ENCODE data around the gene NSUN7.

NSUN7 gene

GRCh38 chr4:40822420-40823166, 72.8 kb downstream of the NSUN7 start:
- no peak for DNase-seq

DNA sequence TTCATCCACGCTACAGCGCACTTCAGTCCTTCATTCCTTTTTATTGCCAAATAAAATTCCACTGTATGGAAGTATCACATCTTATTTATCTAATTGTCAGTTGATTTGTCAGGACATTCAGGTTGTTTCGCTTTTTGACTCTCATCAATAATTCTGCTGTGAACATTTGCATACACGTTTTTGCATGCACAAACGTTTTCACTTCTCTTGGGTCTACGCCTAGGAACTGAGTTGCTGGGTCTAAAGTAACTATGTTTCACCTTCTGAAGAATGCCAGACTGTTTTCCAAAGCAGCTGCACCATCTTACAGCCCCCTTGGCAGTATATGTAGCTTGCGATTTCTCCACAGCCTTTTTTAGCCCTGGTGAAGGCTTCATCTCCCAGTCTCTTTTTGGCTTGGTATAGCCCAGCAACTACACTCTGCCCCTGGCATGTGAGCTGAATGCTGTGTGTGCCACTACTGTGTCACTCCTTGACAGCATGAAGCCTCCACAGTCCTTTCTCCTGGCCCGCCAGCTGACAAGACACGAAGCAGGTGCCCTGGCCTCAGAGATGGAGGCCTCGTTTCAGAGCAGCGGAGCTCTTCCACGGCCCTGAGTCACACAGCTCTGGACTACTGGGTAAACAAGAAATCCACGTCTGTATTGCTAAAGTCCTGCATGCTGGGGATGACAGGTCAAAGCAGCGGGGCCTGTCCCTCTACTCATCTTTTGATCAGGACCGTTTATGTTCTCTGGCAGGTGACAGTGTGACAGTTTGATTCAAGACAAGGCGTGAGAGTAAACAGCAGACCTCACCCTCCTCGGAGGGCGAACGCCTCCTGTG, 75.5 kb downstream of the NSUN7 start:
- no peak for DNase-seq

GRCh38 chr4:40826821-40827220, 77.1 kb downstream of the NSUN7 start:
- no peak for DNase-seq

GRCh38 chr4:40827758-40828157, 78.0 kb downstream of the NSUN7 start:
- DNase-seq = no peak

DNA sequence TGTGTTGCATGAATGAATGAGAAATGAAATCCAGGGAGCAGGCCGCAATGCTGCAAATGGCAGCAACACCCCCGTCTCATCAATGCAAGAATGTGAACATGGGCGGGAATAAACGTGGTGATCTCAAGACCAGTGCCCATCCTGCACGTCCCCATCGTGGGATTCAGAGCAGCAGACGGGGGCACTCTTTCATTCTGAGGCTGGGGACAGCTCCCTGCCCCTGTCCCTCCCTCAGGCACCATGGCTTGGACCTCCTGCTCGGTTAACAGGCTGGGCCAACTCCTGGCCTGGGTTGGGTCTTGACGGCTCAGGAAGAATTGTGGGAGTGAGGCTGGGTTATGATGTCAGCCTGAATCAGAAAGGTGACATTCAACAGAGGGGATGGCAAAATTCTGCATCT, 78.9 kb downstream of the NSUN7 start:
- DNase-seq = no peak

DNA sequence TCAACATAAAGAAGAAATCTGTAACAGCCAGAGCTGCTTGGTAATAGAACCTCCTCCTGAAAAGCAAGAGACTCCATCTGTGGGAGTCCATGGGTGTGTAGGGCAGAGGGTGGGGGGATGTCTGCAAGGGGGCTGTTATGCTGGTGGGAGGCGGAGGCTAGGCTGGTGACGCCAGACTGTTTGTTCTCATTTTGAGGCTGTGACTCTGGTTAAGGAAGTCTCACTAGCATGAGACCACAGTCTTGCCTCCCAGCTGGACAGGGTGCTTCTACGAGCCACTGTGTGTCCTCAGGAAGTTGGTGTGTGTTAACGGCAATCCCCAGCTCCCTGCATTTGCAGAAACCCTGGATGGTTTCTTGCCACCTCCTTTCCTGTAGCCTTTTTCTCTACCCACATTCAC, 79.8 kb downstream of the NSUN7 start:
- DNase-seq = no peak

- DNase-seq = no peak
Observed at GRCh38 chr4:40831146-40831907, 81.6 kb downstream of the NSUN7 start.

- DNase-seq = no peak
Observed at GRCh38 chr4:40832175-40832574, 82.4 kb downstream of the NSUN7 start.

GRCh38 chr4:40833212-40833611, 83.5 kb downstream of the NSUN7 start:
- DNase-seq = no peak

- DNase-seq = no peak
Observed at GRCh38 chr4:40837094-40837870, 87.5 kb downstream of the NSUN7 start.

GRCh38 chr4:40838742-40839141, 89.0 kb downstream of the NSUN7 start:
- no peak for DNase-seq

DNA sequence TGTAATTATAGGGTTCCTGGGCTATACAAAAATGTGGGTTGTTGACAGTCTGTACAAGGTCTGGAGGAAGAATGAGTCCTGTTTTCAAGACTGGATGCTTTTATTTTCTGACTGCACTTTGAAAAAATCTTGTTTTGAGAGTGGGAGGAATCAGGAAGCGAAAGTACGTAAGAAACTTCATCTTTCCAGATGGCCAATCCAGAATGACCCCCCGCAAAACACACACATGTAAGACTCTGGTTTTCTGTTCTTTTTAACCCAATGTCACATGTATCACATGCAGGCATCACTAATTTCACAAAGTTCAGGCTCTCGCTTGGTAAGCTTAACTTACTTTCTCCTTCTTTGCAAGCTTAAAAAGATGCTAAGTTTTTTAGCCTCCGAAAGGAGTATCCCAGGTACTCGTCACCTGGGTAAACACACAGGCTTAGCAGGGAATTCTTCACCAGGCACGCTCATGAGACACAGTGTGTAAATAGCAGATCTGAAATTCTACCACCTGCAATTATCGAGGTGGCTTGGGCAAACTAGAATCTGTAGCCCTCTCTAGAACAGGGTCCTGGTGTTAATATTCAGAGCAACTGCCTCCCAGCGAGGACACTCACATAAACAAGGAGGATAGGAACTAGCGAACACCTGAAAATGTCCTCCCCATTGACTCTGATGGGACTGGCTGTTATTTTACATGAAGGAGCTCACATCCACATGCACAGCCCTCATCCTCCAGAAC, 90.7 kb downstream of the NSUN7 start:
- DNase-seq = no peak

- DNase-seq = peak; percentile 68
Observed at GRCh38 chr4:40840985-40841571, 91.3 kb downstream of the NSUN7 start.

- no peak for DNase-seq
Observed at GRCh38 chr4:40842318-40842717, 92.6 kb downstream of the NSUN7 start.

DNA sequence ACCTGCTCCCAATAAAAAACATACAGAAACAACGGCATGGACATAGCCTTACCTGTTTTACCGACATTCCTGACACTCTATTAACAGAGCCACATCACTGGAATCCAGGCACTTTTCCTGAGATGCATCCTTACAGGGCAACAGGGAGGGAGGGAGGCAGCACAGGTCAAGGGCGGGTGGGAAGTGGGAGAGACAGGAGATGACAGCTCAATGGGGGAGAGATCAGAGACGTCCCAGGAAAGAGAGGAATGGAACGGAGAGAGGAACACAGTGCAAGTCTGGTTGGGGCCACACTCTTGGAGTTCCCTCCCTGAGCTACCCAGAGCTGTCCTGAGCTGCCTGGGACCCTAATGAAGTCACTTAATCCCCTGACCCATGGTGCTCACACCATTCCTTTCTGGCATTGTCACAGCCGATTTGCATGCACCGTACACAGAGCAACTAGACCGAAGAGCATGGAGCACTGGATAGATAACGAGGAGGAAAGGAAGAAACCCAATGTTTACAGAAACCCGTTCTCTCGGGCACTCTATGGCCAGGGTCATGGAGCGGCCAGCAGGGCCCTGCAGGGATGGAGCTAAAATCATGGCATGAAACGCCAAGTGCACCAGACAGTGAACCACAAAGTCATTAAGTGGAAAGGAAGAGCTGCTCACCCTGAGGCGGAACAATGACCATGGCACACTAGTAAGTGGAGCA, 93.1 kb downstream of the NSUN7 start:
- no peak for DNase-seq

- no peak for DNase-seq
Observed at GRCh38 chr4:40843696-40844095, 93.9 kb downstream of the NSUN7 start.

DNA sequence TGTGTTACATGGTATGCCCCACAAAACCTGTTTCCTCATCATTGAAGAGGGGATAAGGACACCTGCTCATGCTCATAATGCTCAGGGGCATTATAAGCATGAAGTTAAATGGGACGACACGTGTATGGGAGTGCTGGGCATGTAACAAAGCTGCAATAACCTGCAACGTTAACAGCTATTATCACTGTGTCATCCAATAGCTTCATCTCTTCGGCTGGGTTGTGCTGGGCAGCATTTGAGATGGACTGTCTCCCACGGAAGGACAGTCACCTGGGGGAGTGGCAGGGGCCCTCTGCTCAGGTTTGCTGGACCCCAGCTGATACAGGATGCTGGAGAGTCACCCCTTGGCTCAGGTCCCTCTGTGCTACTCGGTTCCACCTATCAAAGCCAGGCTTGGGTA, 94.5 kb downstream of the NSUN7 start:
- DNase-seq = no peak

- DNase-seq = no peak
Observed at GRCh38 chr4:40845154-40845835, 95.5 kb downstream of the NSUN7 start.

DNA sequence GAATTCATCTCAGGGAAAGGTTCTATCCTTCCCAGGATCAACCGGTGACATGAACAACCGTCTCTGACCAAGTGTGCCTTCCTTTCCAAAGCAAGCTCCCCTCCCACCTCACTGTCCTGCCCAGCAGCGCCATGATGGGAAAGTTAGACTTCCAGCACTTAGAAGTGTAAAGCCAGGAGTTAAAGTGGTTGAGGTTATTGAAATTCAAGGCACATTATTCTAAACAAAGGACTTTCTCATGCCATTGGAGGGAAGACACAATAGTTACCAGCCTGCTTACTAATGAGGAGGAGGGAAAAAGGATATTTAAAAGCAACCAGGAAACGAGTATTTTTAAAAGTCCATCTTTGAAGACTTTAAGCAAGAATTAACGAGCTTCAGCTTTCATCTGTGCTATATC, 96.8 kb downstream of the NSUN7 start:
- no peak for DNase-seq

DNA sequence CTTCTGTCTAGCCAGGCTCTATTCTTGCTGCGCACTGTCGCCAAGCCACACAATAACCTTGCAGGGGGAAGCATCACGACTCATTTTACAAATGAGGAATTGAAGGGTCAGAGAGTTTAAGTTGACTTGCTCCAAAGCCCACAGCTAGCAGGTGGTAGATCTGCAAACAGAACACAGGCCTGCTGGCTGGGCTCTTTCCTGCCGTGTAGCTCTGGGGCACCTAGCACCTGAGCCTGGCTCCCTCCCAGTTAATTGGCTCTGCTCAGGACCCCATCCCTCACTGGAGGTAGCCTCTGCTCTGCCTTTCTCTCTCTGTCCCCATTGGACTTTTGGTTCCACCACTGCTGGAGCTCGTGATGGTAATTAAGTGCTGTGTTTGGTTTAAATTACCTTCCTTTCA, 98.5 kb downstream of the NSUN7 start:
- peak; percentile 25 for DNase-seq

Data from NCI-H510A (cell line).